ENCODE data around the gene GABRB3.

GABRB3 gene

DNA sequence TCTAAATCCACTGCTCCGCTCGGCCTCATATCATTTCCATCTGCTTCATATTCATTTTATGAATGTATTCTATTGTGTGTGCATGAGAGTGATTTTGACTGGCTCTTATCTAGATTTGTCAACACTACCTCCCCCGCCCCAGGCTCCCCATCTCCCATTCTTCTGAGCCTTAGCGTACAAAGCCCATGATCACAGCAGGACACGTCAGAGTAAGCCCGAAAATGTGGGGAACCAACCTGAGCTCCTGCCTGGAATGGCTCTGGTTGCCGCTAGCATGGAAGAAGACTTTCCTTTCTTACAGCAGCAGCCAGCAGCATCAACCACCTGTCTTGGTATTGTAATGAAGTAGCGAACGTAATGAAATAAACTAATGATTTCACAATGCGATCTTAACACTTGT lies 61.4 kb downstream of the GABRB3 start:
- Histone ChIP-seq H3K9me3 (ENCODE audit: control insufficient read depth in 1 of 2, low read length in 2 of 2) (no peaks in the 10 kb centered on the region), H3K27me3 (ENCODE audit: low read depth, low read length) (no peaks in the 10 kb centered on the region), H3K27ac (ENCODE audit: low read length) (no peak overlapping the region), H3K4me3 (ENCODE audit: low read depth in 1 of 2, low read length in 2 of 2) (no peak overlapping the region), H3K36me3 (ENCODE audit: control insufficient read depth in 1 of 2, insufficient read depth in 2 of 2, low read length in 2 of 2) (no peaks in the 10 kb centered on the region), H3K4me1 (ENCODE audit: control insufficient read depth in 1 of 2, insufficient read depth in 2 of 2, low read length in 2 of 2) (no peaks in the 10 kb centered on the region)

DNA sequence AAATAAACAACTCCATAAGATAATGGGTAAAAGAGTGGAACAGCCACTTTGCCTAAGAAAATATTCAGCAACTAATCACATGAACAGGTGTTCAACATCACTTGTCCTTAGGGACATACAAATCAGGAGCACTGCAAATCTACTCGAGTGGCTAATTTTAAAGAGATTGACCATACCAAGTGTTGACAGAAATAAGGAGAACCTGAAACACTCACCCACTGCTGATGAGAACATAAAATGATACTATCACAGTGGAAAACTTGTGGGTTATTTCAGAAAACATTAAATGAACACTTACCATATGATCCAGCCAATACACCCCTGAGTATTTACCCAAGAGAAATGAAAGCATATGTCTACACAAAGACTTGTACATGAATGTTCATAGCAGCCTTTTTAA lies 70.5 kb downstream of the GABRB3 start:
- no peaks in the 10 kb centered on the region for H3K27me3 ChIP-seq (ENCODE audit: low read depth, low read length)
- no peak overlapping the region for H3K4me3 ChIP-seq (ENCODE audit: low read depth in 1 of 2, low read length in 2 of 2)
- H3K27ac ChIP-seq (ENCODE audit: low read length): no peak overlapping the region
- H3K36me3 ChIP-seq (ENCODE audit: control insufficient read depth in 1 of 2, insufficient read depth in 2 of 2, low read length in 2 of 2): no peaks in the 10 kb centered on the region
- no peaks in the 10 kb centered on the region for H3K4me1 ChIP-seq (ENCODE audit: control insufficient read depth in 1 of 2, insufficient read depth in 2 of 2, low read length in 2 of 2)
- H3K9me3 ChIP-seq (ENCODE audit: control insufficient read depth in 1 of 2, low read length in 2 of 2): peaks cover 0 to 3% of the 10 kb centered on the region in 2 donors

DNA sequence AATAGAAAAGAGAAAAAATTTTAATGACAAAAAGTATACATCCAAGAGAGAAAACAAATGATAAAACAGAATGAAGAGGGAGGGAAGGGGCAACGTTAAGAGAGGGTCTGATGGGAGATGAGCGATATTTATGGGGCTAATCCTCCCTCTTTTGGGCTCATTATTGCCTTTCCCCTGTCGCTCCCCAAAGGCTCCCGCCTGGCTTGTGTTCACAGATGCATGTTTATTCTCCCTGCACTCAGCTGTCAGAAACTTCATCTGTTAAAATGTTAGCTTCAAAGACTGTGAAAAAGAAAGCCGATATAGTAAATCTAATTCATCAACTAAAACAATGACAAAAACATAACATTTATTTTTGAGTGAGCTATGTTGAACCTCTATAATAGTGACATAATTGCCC lies 74.3 kb downstream of the GABRB3 start:
- Histone ChIP-seq H3K36me3 (ENCODE audit: control insufficient read depth in 1 of 2, insufficient read depth in 2 of 2, low read length in 2 of 2) (no peaks in the 10 kb centered on the region), H3K4me1 (ENCODE audit: control insufficient read depth in 1 of 2, insufficient read depth in 2 of 2, low read length in 2 of 2) (no peaks in the 10 kb centered on the region), H3K9me3 (ENCODE audit: control insufficient read depth in 1 of 2, low read length in 2 of 2) (peaks cover 0 to 13% of the 10 kb centered on the region in 2 donors), H3K4me3 (ENCODE audit: low read depth in 1 of 2, low read length in 2 of 2) (no peak overlapping the region), H3K27me3 (ENCODE audit: low read depth, low read length) (no peaks in the 10 kb centered on the region), H3K27ac (ENCODE audit: low read length) (no peak overlapping the region)

DNA sequence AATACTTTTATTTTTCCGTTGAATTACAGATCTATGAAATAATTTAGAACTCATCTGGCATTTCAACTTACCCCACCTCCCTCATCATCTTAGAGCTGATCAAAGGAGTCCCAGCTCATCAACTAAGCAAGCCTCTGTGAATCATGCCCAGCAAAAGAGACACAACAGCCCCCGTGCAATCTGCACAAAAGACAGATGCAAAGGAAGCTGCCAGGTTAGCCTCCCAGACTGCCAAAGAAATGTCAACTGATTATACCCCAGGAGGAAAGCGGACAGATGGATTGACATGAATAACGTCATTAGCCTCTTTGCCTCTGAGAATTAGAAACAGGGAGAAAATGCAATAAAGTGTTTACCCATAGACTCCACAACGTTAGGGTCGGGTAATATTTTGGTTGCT lies 75.0 kb downstream of the GABRB3 start:
- Histone ChIP-seq H3K4me1 (ENCODE audit: control insufficient read depth in 1 of 2, insufficient read depth in 2 of 2, low read length in 2 of 2) (no peaks in the 10 kb centered on the region), H3K36me3 (ENCODE audit: control insufficient read depth in 1 of 2, insufficient read depth in 2 of 2, low read length in 2 of 2) (no peaks in the 10 kb centered on the region), H3K9me3 (ENCODE audit: control insufficient read depth in 1 of 2, low read length in 2 of 2) (peaks cover 0 to 13% of the 10 kb centered on the region in 2 donors), H3K4me3 (ENCODE audit: low read depth in 1 of 2, low read length in 2 of 2) (no peak overlapping the region), H3K27me3 (ENCODE audit: low read depth, low read length) (no peaks in the 10 kb centered on the region), H3K27ac (ENCODE audit: low read length) (no peak overlapping the region)

DNA sequence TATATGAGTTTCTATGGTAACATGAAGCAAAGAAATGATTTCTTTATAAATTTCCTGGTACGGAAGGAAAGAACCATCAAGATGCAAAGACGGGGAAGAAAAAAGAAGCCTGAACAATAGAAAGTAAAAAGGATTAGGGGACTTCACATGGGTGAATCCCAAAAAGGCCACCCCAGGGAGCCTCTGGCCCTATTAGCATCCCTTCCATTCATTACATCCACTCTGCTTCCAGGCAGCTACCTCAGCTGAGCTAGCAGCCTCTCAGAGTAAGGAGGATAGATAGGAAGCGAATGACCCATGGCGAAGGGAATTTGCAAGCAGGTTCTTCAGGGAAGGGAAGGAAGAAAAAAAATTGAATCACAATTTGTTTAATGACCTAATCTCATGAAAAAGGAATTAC lies 81.6 kb downstream of the GABRB3 start:
- Histone ChIP-seq H3K36me3 (ENCODE audit: control insufficient read depth in 1 of 2, insufficient read depth in 2 of 2, low read length in 2 of 2) (no peaks in the 10 kb centered on the region), H3K4me1 (ENCODE audit: control insufficient read depth in 1 of 2, insufficient read depth in 2 of 2, low read length in 2 of 2) (no peaks in the 10 kb centered on the region), H3K4me3 (ENCODE audit: low read depth in 1 of 2, low read length in 2 of 2) (no peak overlapping the region), H3K27ac (ENCODE audit: low read length) (no peak overlapping the region), H3K27me3 (ENCODE audit: low read depth, low read length) (no peaks in the 10 kb centered on the region), H3K9me3 (ENCODE audit: control insufficient read depth in 1 of 2, low read length in 2 of 2) (peaks cover 0 to 11% of the 10 kb centered on the region in 2 donors)

DNA sequence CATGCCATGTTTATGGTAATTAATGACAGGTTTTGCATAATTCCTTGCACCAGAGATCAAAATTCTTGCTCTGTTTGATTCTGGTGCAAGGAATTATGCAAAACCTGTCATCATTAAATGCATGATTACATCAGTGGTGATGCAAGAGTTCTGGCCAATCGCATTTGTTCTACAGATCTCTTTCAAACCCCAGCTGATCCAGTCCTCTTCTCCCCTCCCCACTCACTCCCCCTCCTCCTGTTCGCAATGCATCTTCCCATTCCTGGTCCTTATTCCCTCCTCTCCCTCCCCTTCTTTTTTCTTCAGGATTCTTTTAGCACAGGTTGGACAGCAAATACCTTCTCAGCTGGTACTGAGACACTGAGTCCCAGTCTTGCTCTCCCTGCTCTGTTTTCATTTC lies 82.1 kb downstream of the GABRB3 start:
- H3K4me1 ChIP-seq (ENCODE audit: control insufficient read depth in 1 of 2, insufficient read depth in 2 of 2, low read length in 2 of 2): no peaks in the 10 kb centered on the region
- H3K27me3 ChIP-seq (ENCODE audit: low read depth, low read length): no peaks in the 10 kb centered on the region
- no peak overlapping the region for H3K4me3 ChIP-seq (ENCODE audit: low read depth in 1 of 2, low read length in 2 of 2)
- no peaks in the 10 kb centered on the region for H3K36me3 ChIP-seq (ENCODE audit: control insufficient read depth in 1 of 2, insufficient read depth in 2 of 2, low read length in 2 of 2)
- peaks cover 0 to 10% of the 10 kb centered on the region in 2 donors for H3K9me3 ChIP-seq (ENCODE audit: control insufficient read depth in 1 of 2, low read length in 2 of 2)
- no peak overlapping the region for H3K27ac ChIP-seq (ENCODE audit: low read length)

DNA sequence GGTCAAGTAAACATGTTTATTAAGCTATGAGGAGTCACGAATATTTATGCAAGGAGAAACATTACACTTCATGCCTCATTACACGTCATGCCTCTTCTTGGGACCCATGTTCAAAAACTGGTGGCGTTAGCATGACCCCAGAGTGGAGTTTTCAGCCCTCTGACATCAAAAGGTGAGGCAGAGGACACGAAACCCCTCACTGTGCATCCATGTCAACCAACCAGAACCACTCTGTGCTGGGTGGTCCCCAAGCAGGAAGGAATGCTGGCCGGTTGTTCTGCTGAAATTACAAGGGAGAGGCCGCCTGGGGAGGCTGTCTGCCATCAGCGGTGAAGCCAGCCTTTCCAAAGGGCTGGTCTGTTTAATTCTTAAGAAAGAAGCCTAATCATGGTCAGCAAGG lies 83.4 kb downstream of the GABRB3 start:
- no peaks in the 10 kb centered on the region for H3K36me3 ChIP-seq (ENCODE audit: control insufficient read depth in 1 of 2, insufficient read depth in 2 of 2, low read length in 2 of 2)

DNA sequence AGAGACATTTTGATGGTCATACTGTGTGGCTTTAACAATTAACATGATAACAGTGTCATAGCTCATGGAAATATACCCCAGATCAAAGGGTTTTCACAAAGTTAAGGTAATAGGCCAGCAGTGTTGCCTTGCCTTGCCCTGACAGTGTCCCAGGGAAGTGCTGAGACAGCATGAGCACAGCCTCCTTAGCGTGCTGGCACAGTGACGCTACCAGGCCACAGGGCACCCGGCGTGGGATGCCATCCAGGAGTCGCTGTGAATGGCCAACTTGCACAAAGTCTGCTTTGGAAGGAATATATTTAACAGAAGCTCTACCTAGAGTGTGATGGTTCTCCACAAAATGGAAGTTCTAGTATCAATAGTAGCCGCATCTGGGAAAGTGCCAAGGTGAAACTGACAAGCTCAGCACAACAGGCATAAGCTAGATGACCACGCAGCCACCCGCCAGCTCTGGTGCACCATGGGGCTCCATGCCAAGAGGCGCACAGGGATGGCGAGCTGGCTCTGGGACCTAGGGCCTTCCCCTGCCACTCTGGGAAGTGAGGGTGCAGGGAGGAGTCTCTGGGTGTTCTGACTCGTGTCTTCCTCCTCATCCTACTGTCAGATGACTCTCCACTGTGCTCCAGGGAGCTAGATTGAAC lies 86.2 kb downstream of the GABRB3 start:
- no peak overlapping the region for H3K27ac ChIP-seq (ENCODE audit: low read length)
- H3K4me3 ChIP-seq (ENCODE audit: low read depth in 1 of 2, low read length in 2 of 2): no peak overlapping the region
- H3K4me1 ChIP-seq (ENCODE audit: control insufficient read depth in 1 of 2, insufficient read depth in 2 of 2, low read length in 2 of 2): no peaks in the 10 kb centered on the region
- H3K27me3 ChIP-seq (ENCODE audit: low read depth, low read length): no peaks in the 10 kb centered on the region
- H3K9me3 ChIP-seq (ENCODE audit: control insufficient read depth in 1 of 2, low read length in 2 of 2): peaks cover 0 to 4% of the 10 kb centered on the region in 2 donors
- H3K36me3 ChIP-seq (ENCODE audit: control insufficient read depth in 1 of 2, insufficient read depth in 2 of 2, low read length in 2 of 2): no peaks in the 10 kb centered on the region

More for the DNA sequence above, 83.4 kb downstream of the GABRB3 start:
- H3K27me3 ChIP-seq (ENCODE audit: low read depth, low read length): no peaks in the 10 kb centered on the region
- H3K9me3 ChIP-seq (ENCODE audit: control insufficient read depth in 1 of 2, low read length in 2 of 2): peaks cover 0 to 4% of the 10 kb centered on the region in 2 donors
- no peak overlapping the region for H3K27ac ChIP-seq (ENCODE audit: low read length)
- H3K4me1 ChIP-seq (ENCODE audit: control insufficient read depth in 1 of 2, insufficient read depth in 2 of 2, low read length in 2 of 2): no peaks in the 10 kb centered on the region
- H3K4me3 ChIP-seq (ENCODE audit: low read depth in 1 of 2, low read length in 2 of 2): no peak overlapping the region

DNA sequence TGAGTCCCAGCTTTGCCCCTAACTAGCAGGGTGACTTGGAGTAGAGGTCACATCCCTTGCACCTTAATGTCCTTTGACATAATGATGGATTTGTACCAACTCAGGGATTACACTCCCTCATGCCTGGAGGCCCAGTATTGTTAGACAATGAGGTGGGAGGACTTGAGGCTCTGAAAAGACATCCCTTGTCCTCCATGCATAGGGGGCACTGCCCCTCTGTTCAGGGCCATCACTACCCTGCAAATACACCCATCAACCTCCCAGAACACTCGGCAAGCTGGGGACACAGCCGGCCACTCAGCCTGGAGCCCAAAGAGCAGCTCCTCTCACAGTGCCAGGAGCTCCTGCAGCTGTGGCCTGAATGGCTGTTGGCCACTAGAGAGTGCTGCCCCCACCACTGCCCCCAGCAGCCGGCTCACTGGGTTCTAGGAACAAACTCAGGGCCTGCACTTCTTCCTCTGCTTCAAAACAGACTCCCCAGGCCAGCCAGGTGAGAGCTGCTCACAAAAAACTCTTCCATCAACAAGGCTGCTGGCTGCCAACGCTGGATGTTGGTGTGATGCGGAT lies 90.2 kb downstream of the GABRB3 start:
- no peak overlapping the region for H3K27ac ChIP-seq (ENCODE audit: low read length)
- H3K36me3 ChIP-seq (ENCODE audit: control insufficient read depth in 1 of 2, insufficient read depth in 2 of 2, low read length in 2 of 2): no peaks in the 10 kb centered on the region

DNA sequence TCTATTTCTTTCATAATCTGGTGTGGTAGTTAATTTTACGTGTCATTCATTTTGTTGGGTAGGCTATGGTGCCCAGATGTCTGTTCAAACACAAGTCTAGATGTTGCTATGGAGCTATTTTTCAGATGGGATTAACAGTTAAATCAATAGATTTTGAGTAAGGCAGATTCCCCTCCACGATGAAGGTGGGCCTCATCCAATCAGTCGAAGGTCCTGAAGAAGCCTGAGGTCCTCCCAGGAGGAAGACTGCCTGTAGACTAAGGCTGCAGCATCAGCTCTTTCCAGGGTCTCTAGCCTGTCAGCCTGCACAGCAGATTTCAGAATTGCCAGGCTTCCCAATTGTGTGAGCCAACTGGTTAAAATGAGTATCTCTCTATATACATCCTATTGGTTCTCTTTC lies 92.9 kb downstream of the GABRB3 start:
- Histone ChIP-seq H3K9me3 (ENCODE audit: control insufficient read depth in 1 of 2, low read length in 2 of 2) (no peaks in the 10 kb centered on the region), H3K4me1 (ENCODE audit: control insufficient read depth in 1 of 2, insufficient read depth in 2 of 2, low read length in 2 of 2) (no peaks in the 10 kb centered on the region), H3K27ac (ENCODE audit: low read length) (no peak overlapping the region), H3K27me3 (ENCODE audit: low read depth, low read length) (no peaks in the 10 kb centered on the region), H3K36me3 (ENCODE audit: control insufficient read depth in 1 of 2, insufficient read depth in 2 of 2, low read length in 2 of 2) (no peaks in the 10 kb centered on the region), H3K4me3 (ENCODE audit: low read depth in 1 of 2, low read length in 2 of 2) (no peak overlapping the region)

More for the DNA sequence above, 90.2 kb downstream of the GABRB3 start:
- Histone ChIP-seq H3K4me3 (ENCODE audit: low read depth in 1 of 2, low read length in 2 of 2) (no peak overlapping the region), H3K9me3 (ENCODE audit: control insufficient read depth in 1 of 2, low read length in 2 of 2) (no peaks in the 10 kb centered on the region), H3K4me1 (ENCODE audit: control insufficient read depth in 1 of 2, insufficient read depth in 2 of 2, low read length in 2 of 2) (no peaks in the 10 kb centered on the region), H3K27me3 (ENCODE audit: low read depth, low read length) (no peaks in the 10 kb centered on the region)

DNA sequence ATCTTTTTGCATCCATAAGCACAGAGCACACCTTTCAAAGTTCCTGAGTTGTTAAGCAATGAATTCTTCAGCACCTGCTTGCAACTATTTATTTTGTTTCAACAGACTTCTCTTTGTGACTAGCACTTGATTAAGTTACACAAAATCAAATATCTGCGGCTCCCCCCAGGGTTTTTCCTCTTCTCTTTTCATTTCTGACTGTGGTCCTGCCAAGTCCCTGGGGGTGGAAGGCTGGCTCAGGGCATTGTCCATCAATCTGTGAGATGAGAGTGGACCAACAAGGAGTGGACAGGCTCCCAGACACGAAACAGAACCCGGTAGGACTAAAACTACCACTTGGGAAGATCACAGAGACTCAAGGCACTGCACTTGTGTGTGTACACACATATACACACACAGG lies 96.8 kb downstream of the GABRB3 start:
- Histone ChIP-seq H3K27me3 (ENCODE audit: low read depth, low read length) (no peaks in the 10 kb centered on the region), H3K4me1 (ENCODE audit: control insufficient read depth in 1 of 2, insufficient read depth in 2 of 2, low read length in 2 of 2) (no peaks in the 10 kb centered on the region), H3K4me3 (ENCODE audit: low read depth in 1 of 2, low read length in 2 of 2) (no peak overlapping the region), H3K9me3 (ENCODE audit: control insufficient read depth in 1 of 2, low read length in 2 of 2) (no peaks in the 10 kb centered on the region), H3K27ac (ENCODE audit: low read length) (no peak overlapping the region), H3K36me3 (ENCODE audit: control insufficient read depth in 1 of 2, insufficient read depth in 2 of 2, low read length in 2 of 2) (no peaks in the 10 kb centered on the region)

DNA sequence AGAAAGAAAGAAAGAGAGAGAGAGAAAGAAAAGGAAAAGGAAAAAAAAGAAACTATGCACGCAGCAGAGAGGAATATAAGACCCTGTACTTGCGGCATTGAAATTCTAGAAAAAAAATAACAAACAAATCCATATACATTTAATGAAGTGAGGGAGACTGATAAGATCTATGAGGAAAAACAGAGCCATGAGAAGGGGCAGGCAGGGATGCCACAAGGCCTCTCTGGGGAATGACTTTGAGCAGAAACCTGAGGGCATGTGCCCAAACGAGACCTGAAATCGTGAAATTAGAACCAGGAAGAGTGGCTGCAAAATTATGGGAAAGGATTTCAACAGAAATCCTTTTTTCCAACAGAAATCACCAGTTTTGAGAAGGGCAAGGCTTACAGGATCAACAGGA lies 98.4 kb downstream of the GABRB3 start:
- Histone ChIP-seq H3K27me3 (ENCODE audit: low read depth, low read length) (no peaks in the 10 kb centered on the region), H3K9me3 (ENCODE audit: control insufficient read depth in 1 of 2, low read length in 2 of 2) (no peaks in the 10 kb centered on the region), H3K36me3 (ENCODE audit: control insufficient read depth in 1 of 2, insufficient read depth in 2 of 2, low read length in 2 of 2) (no peaks in the 10 kb centered on the region), H3K4me1 (ENCODE audit: control insufficient read depth in 1 of 2, insufficient read depth in 2 of 2, low read length in 2 of 2) (no peaks in the 10 kb centered on the region), H3K27ac (ENCODE audit: low read length) (no peak overlapping the region), H3K4me3 (ENCODE audit: low read depth in 1 of 2, low read length in 2 of 2) (no peak overlapping the region)
